MCF 10A (cell line): ENCODE data around the gene KARS1. TPM values are rescaled to one million over a fixed set of nuclear protein-coding genes. Genes with fewer than 3 reads are reported as not detected.

Source experiments
- BruUV-seq: library from RNA; stranded (reverse); fragments of 400-500 nt; replicated peaks from 2 replicates; lab custom pipeline; 2021; lab: Mats Ljungman, UMichigan
- CTCF ChIA-PET: fragments of 300-600 bp; sonication (Branson Sonifier 250); formaldehyde crosslinking; extraction: SDS; loops from one replicate; lab custom pipeline; 2021; ENCODE audit warnings: antibody characterized with exemption, inconsistent platforms; lab: Yijun Ruan, JAX
- POLR2A ChIA-PET: fragments of 300-600, 350-650 bp; sonication (Branson Sonifier 250); formaldehyde crosslinking; extraction: SDS; loops from one replicate; lab custom pipeline; 2020; ENCODE audit warnings: antibody characterized with exemption, inconsistent platforms; lab: Yijun Ruan, JAX
- DNase-seq: peaks from one replicate; pipeline ENCODE4 v3.0.0-alpha.2; 2018; ENCODE audit not compliant: unreplicated experiment
- H3K27ac Mint-ChIP-seq: one replicate; pipeline ENCODE4 v1.8.0; 2022; ENCODE audit warnings: mild to moderate bottlenecking, low read depth, mixed read lengths; ENCODE audit not compliant: unreplicated experiment
- H3K27me3 Mint-ChIP-seq: one replicate; pipeline ENCODE4 v1.8.0; 2022; ENCODE audit warnings: mixed read lengths; ENCODE audit not compliant: insufficient read depth, unreplicated experiment
- H3K36me3 Mint-ChIP-seq: one replicate; pipeline ENCODE4 v1.8.0; 2022; ENCODE audit warnings: mild to moderate bottlenecking, moderate library complexity, mixed read lengths; ENCODE audit not compliant: insufficient read depth, unreplicated experiment
- H3K4me1 Mint-ChIP-seq: one replicate; pipeline ENCODE4 v1.8.0; 2022; ENCODE audit warnings: mixed read lengths; ENCODE audit not compliant: insufficient read depth, unreplicated experiment
- H3K4me3 Mint-ChIP-seq: one replicate; pipeline ENCODE4 v1.8.0; 2022; ENCODE audit warnings: mild to moderate bottlenecking, moderate library complexity, mixed read lengths; ENCODE audit not compliant: unreplicated experiment
- H3K9me3 Mint-ChIP-seq: one replicate; pipeline ENCODE4 v1.8.0; 2022; ENCODE audit warnings: mixed read lengths; ENCODE audit not compliant: unreplicated experiment
- intact Hi-C: fragments of 100-400 bp; cut with micrococcal nuclease; formaldehyde crosslinking; loops from 2 replicates; pipeline ENCODE4 v1.14.1; 2022
- total RNA-seq: library from RNA; stranded (reverse); gene quantifications from 2 replicates; pipeline ENCODE4 v1.2.3, GENCODE V29; 2022
- TF ChIP-seq, protein P1 (sequence below): fragments of 200-600 bp; IDR thresholded peaks from one replicate; pipeline ENCODE4 v1.8.0; 2022; ENCODE audit warnings: antibody characterized with exemption, mild to moderate bottlenecking; ENCODE audit not compliant: unreplicated experiment

Gene KARS1
- total RNA-seq, 1 experiment from 2014 or later, result 219 TPM

GRCh38 chr16:75682308-75682707 lies 34.8 kb upstream of the KARS1 start:
- no peak overlapping the region for H3K4me3 Mint-ChIP-seq
- CTCF ChIA-PET, result no interaction called here
- DNase-seq, result no peak
- no peaks in the 10 kb centered on the region for H3K36me3 Mint-ChIP-seq
- H3K27ac Mint-ChIP-seq, result no peak overlapping the region
- peaks cover 18% of the 10 kb centered on the region for H3K9me3 Mint-ChIP-seq
- POLR2A ChIA-PET, result no interaction called here
- TF ChIP-seq, protein P1, sequence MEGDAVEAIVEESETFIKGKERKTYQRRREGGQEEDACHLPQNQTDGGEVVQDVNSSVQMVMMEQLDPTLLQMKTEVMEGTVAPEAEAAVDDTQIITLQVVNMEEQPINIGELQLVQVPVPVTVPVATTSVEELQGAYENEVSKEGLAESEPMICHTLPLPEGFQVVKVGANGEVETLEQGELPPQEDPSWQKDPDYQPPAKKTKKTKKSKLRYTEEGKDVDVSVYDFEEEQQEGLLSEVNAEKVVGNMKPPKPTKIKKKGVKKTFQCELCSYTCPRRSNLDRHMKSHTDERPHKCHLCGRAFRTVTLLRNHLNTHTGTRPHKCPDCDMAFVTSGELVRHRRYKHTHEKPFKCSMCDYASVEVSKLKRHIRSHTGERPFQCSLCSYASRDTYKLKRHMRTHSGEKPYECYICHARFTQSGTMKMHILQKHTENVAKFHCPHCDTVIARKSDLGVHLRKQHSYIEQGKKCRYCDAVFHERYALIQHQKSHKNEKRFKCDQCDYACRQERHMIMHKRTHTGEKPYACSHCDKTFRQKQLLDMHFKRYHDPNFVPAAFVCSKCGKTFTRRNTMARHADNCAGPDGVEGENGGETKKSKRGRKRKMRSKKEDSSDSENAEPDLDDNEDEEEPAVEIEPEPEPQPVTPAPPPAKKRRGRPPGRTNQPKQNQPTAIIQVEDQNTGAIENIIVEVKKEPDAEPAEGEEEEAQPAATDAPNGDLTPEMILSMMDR, result no peak
- BruUV-seq, result no TSS peak
- intact Hi-C loops, result no loop called here
- no peaks in the 10 kb centered on the region for H3K27me3 Mint-ChIP-seq
- H3K4me1 Mint-ChIP-seq, result no peaks in the 10 kb centered on the region

GRCh38 chr16:75679366-75679765 lies 31.9 kb upstream of the KARS1 start:
- ChIA-PET POLR2A (no interaction called here), CTCF (no interaction called here)
- no peak for DNase-seq
- no TSS peak for BruUV-seq
- H3K4me3 Mint-ChIP-seq, result no peak overlapping the region
- TF ChIP-seq, protein P1, result no peak
- H3K9me3 Mint-ChIP-seq, result peaks cover 13% of the 10 kb centered on the region
- no peak overlapping the region for H3K27ac Mint-ChIP-seq
- intact Hi-C loops, result no loop called here
- no peaks in the 10 kb centered on the region for H3K27me3 Mint-ChIP-seq
- H3K4me1 Mint-ChIP-seq, result no peaks in the 10 kb centered on the region
- H3K36me3 Mint-ChIP-seq, result no peaks in the 10 kb centered on the region

GRCh38 chr16:75676909-75677308 lies 29.4 kb upstream of the KARS1 start, which contains the start of gene CPHXL2:
TSS of gene CPHXL2 (minus strand) at chr16:75677009. CDS start at chr16:75676999, 10 bp downstream.
- ChIA-PET CTCF (no interaction called here), POLR2A (interaction anchor here (1.5 kb wide), 1 partner anchor 29 kb away, joined by 9 read pairs; the partner anchor contains the start of genes KARS1 and TERF2IP)
- no peaks in the 10 kb centered on the region for H3K27me3 Mint-ChIP-seq

DNA sequence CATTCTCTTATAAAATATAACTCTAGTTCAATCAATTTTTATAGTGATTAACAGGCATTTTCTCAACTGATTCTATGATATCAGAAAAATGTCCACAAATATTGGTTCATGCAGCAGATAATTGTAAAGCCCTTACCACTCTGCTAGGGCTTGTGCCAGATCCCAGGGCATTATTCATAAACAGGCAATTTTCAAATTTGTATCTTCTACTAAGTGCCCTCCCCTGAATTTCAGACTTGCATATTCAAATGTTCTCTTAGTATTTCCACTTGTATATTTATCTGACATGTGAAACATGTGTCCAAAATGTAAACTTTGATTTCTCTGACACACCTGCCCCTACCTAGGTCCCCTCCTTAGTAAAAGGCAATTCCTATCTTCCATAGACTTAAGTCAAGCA lies 20.0 kb upstream of the KARS1 start:
- DNase-seq, result no peak
- H3K27me3 Mint-ChIP-seq, result no peaks in the 10 kb centered on the region
- H3K4me3 Mint-ChIP-seq, result no peak overlapping the region
- H3K4me1 Mint-ChIP-seq, result no peaks in the 10 kb centered on the region
- BruUV-seq, result no TSS peak
- no peaks in the 10 kb centered on the region for H3K36me3 Mint-ChIP-seq
- ChIA-PET POLR2A (no interaction called here), CTCF (no interaction called here)
- H3K9me3 Mint-ChIP-seq, result no peaks in the 10 kb centered on the region
- no peak overlapping the region for H3K27ac Mint-ChIP-seq
- TF ChIP-seq, protein P1, result no peak
- intact Hi-C loops, result no loop called here

More at GRCh38 chr16:75676909-75677308, 29.4 kb upstream of the KARS1 start, which contains the start of gene CPHXL2:
- no peak for DNase-seq
- BruUV-seq, result no TSS peak
- TF ChIP-seq, protein P1, result no peak
- Mint-ChIP-seq H3K27ac (no peak within 1 kb of the TSS), H3K4me3 (no peak within 1 kb of the TSS), H3K36me3 (no peaks in the 10 kb centered on the region), H3K9me3 (no peaks in the 10 kb centered on the region), H3K4me1 (no peaks in the 10 kb centered on the region)
- intact Hi-C loops, result no loop called here
